SU-DHL-6 (cell line): Measurements from ENCODE around the gene SLC16A3.
"Not testable (repeated sequence)": the region's sequence is repeated elsewhere in the genome, so short reads cannot be mapped to it uniquely, and the experiment has no call there.

ENCODE experiments used
- H2AFZ ChIP-seq: fragments of 200-600 bp; sonication (generic); 2 replicates; pipeline ENCODE4 v1.6.1; 2014; ENCODE audit warnings: low read depth, mild to moderate bottlenecking, moderate library complexity, mixed read lengths, antibody characterized with exemption, low read length; ENCODE audit not compliant: severe bottlenecking
- H3F3A ChIP-seq: fragments of 200-600 bp; shearing (Covaris generic); 2 replicates; pipeline ENCODE4 v1.6.0; 2016; ENCODE audit warnings: antibody characterized with exemption, mild to moderate bottlenecking; ENCODE audit not compliant: insufficient read depth
- H3K27ac ChIP-seq: fragments of 200-600 bp; sonication (generic); 2 replicates; pipeline ENCODE4 v1.5.1; 2016; ENCODE audit warnings: low read depth, mild to moderate bottlenecking, low read length, moderate library complexity, mixed read lengths
- H3K27me3 ChIP-seq: fragments of 200-600 bp; sonication (generic), shearing (Covaris generic); 2 replicates; pipeline ENCODE4 v1.6.0; 2014; ENCODE audit warnings: mild to moderate bottlenecking, low read length
- H3K36me3 ChIP-seq: fragments of 200-600 bp; sonication (generic); 2 replicates; pipeline ENCODE4 v1.6.1; 2014; ENCODE audit warnings: mild to moderate bottlenecking, low read length, mixed read lengths
- H3K4me2 ChIP-seq: fragments of 300-600, 200-600 bp; shearing (Covaris generic), sonication (generic); 2 replicates; pipeline ENCODE4 v1.6.0; 2014; ENCODE audit warnings: low read length, low read depth, mild to moderate bottlenecking; ENCODE audit not compliant: poor library complexity, severe bottlenecking
- H3K4me3 ChIP-seq: fragments of 200-600 bp; sonication (generic); 2 replicates; pipeline ENCODE4 v1.5.1; 2014; ENCODE audit warnings: antibody characterized with exemption, low read length, mild to moderate bottlenecking, mixed read lengths; ENCODE audit not compliant: insufficient read depth, poor library complexity, severe bottlenecking
- H3K79me2 ChIP-seq: fragments of 200-600 bp; sonication (generic); 2 replicates; pipeline ENCODE4 v1.6.1; 2014; ENCODE audit warnings: mild to moderate bottlenecking, low read length, moderate library complexity; ENCODE audit not compliant: insufficient read depth
- H3K9ac ChIP-seq: fragments of 200-600 bp; sonication (generic); 2 replicates; pipeline ENCODE4 v1.7.0; 2014; ENCODE audit warnings: mild to moderate bottlenecking, low read length
- H3K9me2 ChIP-seq: fragments of 200-600 bp; sonication (generic); replicated peaks from 2 replicates; pipeline ENCODE4 v1.6.1; 2014; ENCODE audit warnings: low read length; ENCODE audit not compliant: insufficient read depth
- H3K9me3 ChIP-seq: fragments of 200-600 bp; sonication (generic); 2 replicates; pipeline ENCODE4 v1.6.1; 2014; ENCODE audit warnings: low read length, mixed read lengths; ENCODE audit not compliant: insufficient read depth
- H4K20me1 ChIP-seq: fragments of 200-600 bp; sonication (generic); 2 replicates; pipeline ENCODE4 v1.6.1; 2014; ENCODE audit warnings: low read depth, mild to moderate bottlenecking, antibody characterized with exemption, low read length, moderate library complexity, mixed read lengths
- CTCF ChIP-seq: fragments of 200-600 bp; sonication (generic); IDR thresholded peaks from one replicate; pipeline ENCODE4 v1.5.1; 2017; ENCODE audit warnings: antibody characterized with exemption, mild to moderate bottlenecking, low read length, moderate library complexity; ENCODE audit not compliant: insufficient read depth, poor library complexity, severe bottlenecking
- EZH2phosphoT487 ChIP-seq: fragments of 200-600 bp; sonication (generic), shearing (Covaris generic); conservative IDR thresholded peaks from 2 replicates; pipeline ENCODE4 v1.6.1; 2018; ENCODE audit warnings: mild to moderate bottlenecking, antibody characterized with exemption, low read length, moderate library complexity, mixed read lengths

SLC16A3 gene

GRCh38 chr17:82258555-82258954 is 29.7 kb downstream of the SLC16A3 start:
- Histone ChIP-seq H2AFZ (no peak overlapping the region), H3K9ac (no peak overlapping the region), H3K4me3 (no peak overlapping the region), H3F3A (no peaks in the 10 kb centered on the region), H3K79me2 (peaks cover 23% of the 10 kb centered on the region; the same call in 1 of the 2 replicates), H3K27me3 (no peaks in the 10 kb centered on the region), H3K36me3 (peaks cover 35% of the 10 kb centered on the region), H3K4me2 (no peak overlapping the region), H3K9me3 (no peaks in the 10 kb centered on the region), H4K20me1 (no peaks in the 10 kb centered on the region; the same call in 1 of the 2 replicates), H3K9me2 (no peaks in the 10 kb centered on the region), H3K27ac (no peak overlapping the region)
- no peak for TF ChIP-seq CTCF
- TF ChIP-seq EZH2phosphoT487 = no peak

GRCh38 chr17:82259972-82260961 is 31.4 kb downstream of the SLC16A3 start:
- H3K79me2 ChIP-seq = peaks cover 24% of the 10 kb centered on the region
- H3K27ac ChIP-seq, H3K9ac ChIP-seq, H3K4me3 ChIP-seq, H3K9me3 ChIP-seq, H3K4me2 ChIP-seq, H3K9me2 ChIP-seq, H2AFZ ChIP-seq, H4K20me1 ChIP-seq, H3K27me3 ChIP-seq, H3F3A ChIP-seq: not testable (repeated sequence)
- peaks cover 35% of the 10 kb centered on the region for H3K36me3 ChIP-seq

- Histone ChIP-seq H3K36me3 (peaks cover 20% of the 10 kb centered on the region), H3K27ac (no peak overlapping the region), H3K79me2 (peaks cover 35% of the 10 kb centered on the region)
Observed at GRCh38 chr17:82262344-82262743, 33.5 kb downstream of the SLC16A3 start.

More at GRCh38 chr17:82262344-82262743, 33.5 kb downstream of the SLC16A3 start:
- Histone ChIP-seq H3F3A (no peaks in the 10 kb centered on the region), H3K4me3 (no peak overlapping the region), H3K27me3 (no peaks in the 10 kb centered on the region), H3K9ac (no peak overlapping the region), H3K4me2 (no peak overlapping the region), H4K20me1 (peaks cover 4% of the 10 kb centered on the region; the same call in 1 of the 2 replicates), H3K9me2 (no peaks in the 10 kb centered on the region), H3K9me3 (no peaks in the 10 kb centered on the region), H2AFZ (no peak overlapping the region)
- no peak for TF ChIP-seq CTCF
- TF ChIP-seq EZH2phosphoT487 = no peak
